ENCODE results near the gene CLEC3B. TPM values are rescaled to one million over a fixed set of nuclear protein-coding genes. Genes with fewer than 3 reads are reported as not detected.
A peak's percentile ranks its signal among the peaks of the same experiment; 100 is the strongest.

CLEC3B gene
- total and polyA plus RNA-seq, 10 of the 15 experiments (the other 5 are each of a cell fraction or from before 2014, with no cell fraction given): 0.23 TPM; not detected in 9

- Histone ChIP-seq H3K4me1 (ENCODE audit: control insufficient read depth, insufficient read depth, low read length) (no peaks in the 10 kb centered on the region), H4K20me1 (ENCODE audit: control insufficient read depth, insufficient read depth) (no peaks in the 10 kb centered on the region), H3K9ac (ENCODE audit: control insufficient read depth, insufficient read depth, low read length) (no peak overlapping the region), H2AFZ (ENCODE audit: control insufficient read depth, low read depth, low read length) (no peak overlapping the region), H3K79me2 (ENCODE audit: control insufficient read depth, insufficient read depth, low read length) (no peaks in the 10 kb centered on the region), H3K27me3 (replicated peaks in 1 of 2; ENCODE audit: control insufficient read depth in 2 of 2, insufficient read depth in 2 of 2, low read length in 1 of 2) (no peaks in the 10 kb centered on the region), H3K4me2 (ENCODE audit: control insufficient read depth, insufficient read depth) (no peak overlapping the region), H3K4me3 (no peak overlapping the region), H3K36me3 (ENCODE audit: control insufficient read depth in 2 of 2, insufficient read depth in 2 of 2, low read length in 1 of 2) (no peaks in the 10 kb centered on the region), H3K9me3 (replicated peaks; ENCODE audit: control insufficient read depth, insufficient read depth, low read length) (no peaks in the 10 kb centered on the region), H3K27ac (ENCODE audit: control insufficient read depth, insufficient read depth) (no peak overlapping the region)
- RAD21 ChIA-PET (ENCODE audit: unreplicated experiment): interaction anchor here (0.5 to 4.9 kb wide), 3 partner anchors 11 to 307 kb away, joined by 3 to 101 read pairs (median 3); no protein-coding TSS in a partner anchor
- FAIRE-seq (no peak), DNase-seq (ENCODE audit: low read depth, low spot score) (no peak), ATAC-seq (no peak)
- in situ Hi-C loops (cut with MboI): no loop called here
- WGBS (ENCODE audit: insufficient coverage, insufficient replicate concordance, low lambda C conversion rate, missing lambda C conversion rate): 38% methylated on average over 3 of the region's 3 CpGs
- CTCF ChIA-PET: interaction anchor here (0.6 to 12.6 kb wide), 7 partner anchors 13 to 605 kb away, joined by 3 to 282 read pairs (median 4); no protein-coding TSS in a partner anchor
- intact Hi-C loops (cut with micrococcal nuclease; ENCODE audit: unreplicated experiment): no loop called here
- no peak for TF ChIP-seq MXI1 (IDR thresholded peaks at IDR 0.05; ENCODE audit: low read depth, low read length)
- TF ChIP-seq ZSCAN29 (IDR thresholded peaks at IDR 0.05): no peak
- TF ChIP-seq RCOR1 (conservative IDR thresholded peaks at IDR 0.05; ENCODE audit: low read depth, low read length): no peak
- TF ChIP-seq MAX (IDR thresholded peaks at IDR 0.05; ENCODE audit: low read depth, low read length): no peak
- TF ChIP-seq ZNF592 (IDR thresholded peaks at IDR 0.05): 0 out of 2 replicates have a peak, but pooled peaks have one; percentile 38
- no peak for TF ChIP-seq ATF7 (IDR thresholded peaks at IDR 0.05; ENCODE audit: low read depth)
- TF ChIP-seq CREM (IDR thresholded peaks at IDR 0.05; ENCODE audit: low read depth): no peak
- TF ChIP-seq SPI1 (IDR thresholded peaks at IDR 0.05; ENCODE audit: borderline replicate concordance, insufficient read depth, low read depth, low read length): no peak
- SMC1A ChIA-PET (ENCODE audit: uncharacterized antibody, unreplicated experiment): interaction anchor here (1.4 to 6.6 kb wide), 6 partner anchors 9 to 156 kb away, joined by 4 to 120 read pairs (median 21); no protein-coding TSS in a partner anchor
- no TSS peak for BruUV-seq (replicated peaks)
- POLR2A ChIA-PET: no interaction called here
Measured at GRCh38 chr3:45054196-45054857, 28.2 kb downstream of the CLEC3B start.
